ENCODE data around the gene ST6GALNAC5.

- TF ChIP-seq, protein P1, sequence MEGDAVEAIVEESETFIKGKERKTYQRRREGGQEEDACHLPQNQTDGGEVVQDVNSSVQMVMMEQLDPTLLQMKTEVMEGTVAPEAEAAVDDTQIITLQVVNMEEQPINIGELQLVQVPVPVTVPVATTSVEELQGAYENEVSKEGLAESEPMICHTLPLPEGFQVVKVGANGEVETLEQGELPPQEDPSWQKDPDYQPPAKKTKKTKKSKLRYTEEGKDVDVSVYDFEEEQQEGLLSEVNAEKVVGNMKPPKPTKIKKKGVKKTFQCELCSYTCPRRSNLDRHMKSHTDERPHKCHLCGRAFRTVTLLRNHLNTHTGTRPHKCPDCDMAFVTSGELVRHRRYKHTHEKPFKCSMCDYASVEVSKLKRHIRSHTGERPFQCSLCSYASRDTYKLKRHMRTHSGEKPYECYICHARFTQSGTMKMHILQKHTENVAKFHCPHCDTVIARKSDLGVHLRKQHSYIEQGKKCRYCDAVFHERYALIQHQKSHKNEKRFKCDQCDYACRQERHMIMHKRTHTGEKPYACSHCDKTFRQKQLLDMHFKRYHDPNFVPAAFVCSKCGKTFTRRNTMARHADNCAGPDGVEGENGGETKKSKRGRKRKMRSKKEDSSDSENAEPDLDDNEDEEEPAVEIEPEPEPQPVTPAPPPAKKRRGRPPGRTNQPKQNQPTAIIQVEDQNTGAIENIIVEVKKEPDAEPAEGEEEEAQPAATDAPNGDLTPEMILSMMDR (IDR thresholded peaks at IDR 0.05): no peak
- TF ChIP-seq POLR2A (IDR thresholded peaks at IDR 0.05; ENCODE audit: low read depth) (no peak), POLR2AphosphoS5 (IDR thresholded peaks at IDR 0.05) (no peak), EP300 (IDR thresholded peaks at IDR 0.05) (no peak)
Measured at GRCh38 chr1:76961820-76962207, 94.5 kb downstream of the ST6GALNAC5 start.

All from esophagus muscularis mucosa (tissue), 4 donors.